IMR-90 (cell line): Measurements from ENCODE around the gene CYSRT1.

Source experiments
- CHD1 ChIP-seq: IDR thresholded peaks from 2 replicates; pipeline ENCODE4 v1.6.1; 2012; ENCODE audit warnings: low read depth, low read length, improper control_type of control experiment
- MXI1 ChIP-seq: IDR thresholded peaks from 2 replicates; pipeline ENCODE4 v1.6.1; 2012; ENCODE audit warnings: low read depth, mild to moderate bottlenecking, low read length, moderate library complexity, borderline replicate concordance
- NFE2L2 ChIP-seq: fragments of 150-350 bp; IDR thresholded peaks from 2 replicates; pipeline ENCODE4 v1.6.1; 2016; ENCODE audit warnings: low read depth, mild to moderate bottlenecking, low read length
- POLR2A ChIP-seq: IDR thresholded peaks from 2 replicates; pipeline ENCODE4 v1.6.1; 2012; ENCODE audit warnings: mild to moderate bottlenecking, low read depth, low read length
- TF ChIP-seq, protein P1 (sequence below): conservative IDR thresholded peaks from 2 replicates; pipeline ENCODE4 v1.5.1; 2012; ENCODE audit warnings: mild to moderate bottlenecking, low read depth, low read length, improper control_type of control experiment

DNA sequence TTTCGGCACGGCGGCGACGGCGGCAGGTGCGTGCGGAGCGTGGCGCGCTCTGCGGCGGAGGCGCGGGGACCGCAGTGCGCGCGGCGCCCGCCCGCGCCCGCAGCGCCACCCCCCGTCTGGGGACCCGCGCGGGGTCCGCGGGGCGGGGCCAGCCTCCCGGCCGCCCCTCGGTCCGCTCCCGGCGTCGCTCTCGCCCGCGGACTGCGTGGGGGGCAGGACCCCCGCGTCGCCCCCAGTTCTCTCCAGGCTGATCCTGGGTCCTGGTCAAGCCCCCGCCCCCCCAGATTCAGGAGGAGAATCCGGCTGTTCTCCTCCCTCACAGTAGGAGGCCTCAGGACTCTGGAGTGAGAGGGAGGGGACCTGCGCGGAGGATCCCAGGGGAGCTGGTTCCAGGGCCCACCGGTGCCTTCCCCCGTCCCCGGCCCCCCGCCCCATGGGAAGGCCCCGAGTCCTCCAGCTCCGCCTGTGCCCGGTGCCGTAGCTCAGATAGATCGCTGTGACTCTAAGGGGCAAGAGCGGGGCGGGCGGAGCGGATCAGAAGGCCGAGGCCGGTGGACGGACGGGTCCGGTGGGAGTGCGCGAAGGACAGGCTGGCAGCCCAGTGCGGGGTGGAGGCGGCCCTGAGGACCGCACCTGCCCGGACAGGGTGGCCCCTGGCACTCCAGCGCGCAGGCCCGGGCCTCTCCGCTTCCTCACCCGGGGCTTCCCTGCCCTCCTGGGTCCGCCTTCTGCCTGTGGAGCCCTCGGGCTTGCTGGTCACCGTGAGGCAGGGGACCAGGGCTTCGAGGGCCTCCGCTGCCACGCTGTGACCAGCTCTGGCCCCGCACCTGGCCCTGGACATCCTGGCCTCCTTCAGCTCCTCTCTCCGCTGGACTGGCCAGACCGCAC, 2.5 kb upstream of the CYSRT1 start, which contains the start of gene RNF208:
- TF ChIP-seq POLR2A (no peak), CHD1 (no peak), NFE2L2 (no peak), MXI1 (no peak)
- TF ChIP-seq, protein P1, sequence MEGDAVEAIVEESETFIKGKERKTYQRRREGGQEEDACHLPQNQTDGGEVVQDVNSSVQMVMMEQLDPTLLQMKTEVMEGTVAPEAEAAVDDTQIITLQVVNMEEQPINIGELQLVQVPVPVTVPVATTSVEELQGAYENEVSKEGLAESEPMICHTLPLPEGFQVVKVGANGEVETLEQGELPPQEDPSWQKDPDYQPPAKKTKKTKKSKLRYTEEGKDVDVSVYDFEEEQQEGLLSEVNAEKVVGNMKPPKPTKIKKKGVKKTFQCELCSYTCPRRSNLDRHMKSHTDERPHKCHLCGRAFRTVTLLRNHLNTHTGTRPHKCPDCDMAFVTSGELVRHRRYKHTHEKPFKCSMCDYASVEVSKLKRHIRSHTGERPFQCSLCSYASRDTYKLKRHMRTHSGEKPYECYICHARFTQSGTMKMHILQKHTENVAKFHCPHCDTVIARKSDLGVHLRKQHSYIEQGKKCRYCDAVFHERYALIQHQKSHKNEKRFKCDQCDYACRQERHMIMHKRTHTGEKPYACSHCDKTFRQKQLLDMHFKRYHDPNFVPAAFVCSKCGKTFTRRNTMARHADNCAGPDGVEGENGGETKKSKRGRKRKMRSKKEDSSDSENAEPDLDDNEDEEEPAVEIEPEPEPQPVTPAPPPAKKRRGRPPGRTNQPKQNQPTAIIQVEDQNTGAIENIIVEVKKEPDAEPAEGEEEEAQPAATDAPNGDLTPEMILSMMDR = no peak
